Measurements from ENCODE around the gene RPL10. TPM values are rescaled to one million over a fixed set of nuclear protein-coding genes. Genes with fewer than 3 reads are reported as not detected.

RPL10 gene
- total RNA-seq, 1 experiment from 2014 or later, result 3,401 TPM

GRCh38 chrX:154370300-154371016, 27.7 kb upstream of the RPL10 start:
- H3K27ac ChIP-seq (ENCODE audit: low read length), result peak overlapping the region; percentile 97
- ATAC-seq, result no peak
- CTCF ChIA-PET, result no interaction called here
- peaks cover 27% of the 10 kb centered on the region for H4K20me1 ChIP-seq (ENCODE audit: low read length)
- DNase-seq, result no peak
- intact Hi-C loops (cut with micrococcal nuclease), result loop anchor here (10.0 kb wide), 1 partner anchor 396 kb away; the partner anchor contains the start of genes HCFC1 and TMEM187
- H3K4me3 ChIP-seq (ENCODE audit: low read length), result peak overlapping the region; percentile 83
- H3K9me3 ChIP-seq (ENCODE audit: low read length), result no peaks in the 10 kb centered on the region
- peak overlapping the region; percentile 94 for H3K4me2 ChIP-seq (ENCODE audit: low read length)
- no peak for TF ChIP-seq CTCF (conservative IDR thresholded peaks at IDR 0.05; ENCODE audit: low read depth, low read length)
- no peak for TF ChIP-seq EZH2 (IDR thresholded peaks at IDR 0.05; ENCODE audit: low read length, unreplicated experiment)
- no peak for TF ChIP-seq EZH2phosphoT487 (IDR thresholded peaks at IDR 0.05; ENCODE audit: borderline replicate concordance, low read length)
- H3K4me1 ChIP-seq (ENCODE audit: insufficient read depth, low read length), result peaks cover 36% of the 10 kb centered on the region
- H3F3A ChIP-seq (ENCODE audit: low read length, unreplicated experiment), result no peaks in the 10 kb centered on the region
- H3K27me3 ChIP-seq (ENCODE audit: low read length), result no peaks in the 10 kb centered on the region
- H3K9me2 ChIP-seq (replicated peaks; ENCODE audit: low read length), result no peaks in the 10 kb centered on the region
- H3K79me2 ChIP-seq (ENCODE audit: low read length), result peaks cover 88% of the 10 kb centered on the region
- no peak overlapping the region for H2AFZ ChIP-seq (ENCODE audit: low read length)
- POLR2A ChIA-PET (ENCODE audit: unreplicated experiment), result interaction anchor here (0.5 to 0.7 kb wide), 3 partner anchors 13 to 174 kb away, joined by 3 to 4 read pairs (median 3); no protein-coding TSS in a partner anchor
- BruUV-seq (replicated peaks), result no TSS peak
- H3K36me3 ChIP-seq (ENCODE audit: low read depth, low read length), result peaks cover 31% of the 10 kb centered on the region
- peak overlapping the region; percentile 91 for H3K9ac ChIP-seq (ENCODE audit: low read length)

- intact Hi-C loops (cut with micrococcal nuclease), result loop anchor here (10.0 kb wide), 1 partner anchor 396 kb away; the partner anchor contains the start of genes HCFC1 and TMEM187
- CTCF ChIA-PET, result no interaction called here
- Histone ChIP-seq H3F3A (ENCODE audit: low read length, unreplicated experiment) (no peaks in the 10 kb centered on the region), H3K9me2 (replicated peaks; ENCODE audit: low read length) (no peaks in the 10 kb centered on the region), H4K20me1 (ENCODE audit: low read length) (peaks cover 25% of the 10 kb centered on the region), H3K9ac (ENCODE audit: low read length) (peak overlapping the region; percentile 91), H3K9me3 (ENCODE audit: low read length) (no peaks in the 10 kb centered on the region), H3K36me3 (ENCODE audit: low read depth, low read length) (peaks cover 24% of the 10 kb centered on the region), H3K27ac (ENCODE audit: low read length) (peak overlapping the region; percentile 97), H3K4me3 (ENCODE audit: low read length) (peak overlapping the region; percentile 83), H3K27me3 (ENCODE audit: low read length) (no peaks in the 10 kb centered on the region), H3K4me1 (ENCODE audit: insufficient read depth, low read length) (peaks cover 36% of the 10 kb centered on the region), H2AFZ (ENCODE audit: low read length) (peak overlapping the region; percentile 50; the same call in 1 of the 2 replicates), H3K79me2 (ENCODE audit: low read length) (peaks cover 81% of the 10 kb centered on the region), H3K4me2 (ENCODE audit: low read length) (peak overlapping the region; percentile 94)
- ATAC-seq (peak; percentile 35), DNase-seq (peak; percentile 93)
- no peak for TF ChIP-seq EZH2phosphoT487 (IDR thresholded peaks at IDR 0.05; ENCODE audit: borderline replicate concordance, low read length)
- TF ChIP-seq CTCF (conservative IDR thresholded peaks at IDR 0.05; ENCODE audit: low read depth, low read length), result no peak
- no peak for TF ChIP-seq EZH2 (IDR thresholded peaks at IDR 0.05; ENCODE audit: low read length, unreplicated experiment)
- POLR2A ChIA-PET (ENCODE audit: unreplicated experiment), result interaction anchor here (0.5 to 0.7 kb wide), 4 partner anchors 14 to 173 kb away, joined by 3 to 4 read pairs (median 3); no protein-coding TSS in a partner anchor
- no TSS peak for BruUV-seq (replicated peaks)
These were observed 27.0 kb upstream of the RPL10 start for GRCh38 chrX:154371017-154371788.

All from PC-3 (cell line).